DMS79 (cell line): ENCODE results near the gene MFGE8.

Experiments used
- DNase-seq: peaks from one replicate; lab custom pipeline; 2025; lab: John Stamatoyannopoulos, UW

Gene MFGE8

GRCh38 chr15:88900309-88900981, 12.7 kb downstream of the MFGE8 start:
- DNase-seq: no peak

DNA sequence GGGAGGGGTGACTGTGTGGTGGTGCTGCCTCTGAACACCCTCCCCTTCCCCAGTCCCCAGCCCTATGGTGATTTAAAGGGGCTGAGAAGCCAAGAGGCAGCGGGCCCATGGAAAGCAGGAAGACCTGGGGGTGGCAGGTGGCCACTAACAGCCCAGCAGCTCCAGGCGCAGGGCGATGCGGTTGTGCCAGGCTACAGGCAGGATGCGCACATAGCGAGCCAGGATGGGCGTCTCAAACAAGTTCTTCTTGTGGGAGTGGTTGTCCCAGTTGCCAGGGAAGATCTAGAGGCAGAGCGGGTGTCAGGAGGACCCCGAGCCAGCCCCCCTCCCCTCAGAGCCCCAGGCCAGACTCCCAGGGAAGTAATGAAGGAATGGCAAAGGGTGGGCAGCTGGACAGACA, 13.9 kb downstream of the MFGE8 start:
- DNase-seq: no peak

DNA sequence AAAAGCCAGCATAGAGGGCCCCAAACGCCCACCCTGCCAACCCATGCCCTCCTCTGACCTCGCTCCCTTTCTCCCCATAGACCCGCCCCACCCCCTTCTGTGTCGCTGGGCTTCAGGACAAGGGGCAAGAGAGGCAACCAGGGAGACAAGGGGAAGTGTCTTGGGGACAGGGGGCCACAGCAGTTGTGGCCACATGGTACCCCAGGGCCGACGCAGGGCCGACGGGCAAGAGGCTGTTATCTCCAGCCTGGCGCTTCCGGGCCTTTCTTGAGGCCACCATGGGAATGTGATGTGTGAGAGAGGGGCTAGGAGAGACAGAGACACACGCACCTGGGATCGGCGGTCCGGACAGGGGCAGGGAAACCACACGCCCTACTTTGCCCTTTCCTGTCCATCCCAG, 14.4 kb downstream of the MFGE8 start:
- no peak for DNase-seq

DNA sequence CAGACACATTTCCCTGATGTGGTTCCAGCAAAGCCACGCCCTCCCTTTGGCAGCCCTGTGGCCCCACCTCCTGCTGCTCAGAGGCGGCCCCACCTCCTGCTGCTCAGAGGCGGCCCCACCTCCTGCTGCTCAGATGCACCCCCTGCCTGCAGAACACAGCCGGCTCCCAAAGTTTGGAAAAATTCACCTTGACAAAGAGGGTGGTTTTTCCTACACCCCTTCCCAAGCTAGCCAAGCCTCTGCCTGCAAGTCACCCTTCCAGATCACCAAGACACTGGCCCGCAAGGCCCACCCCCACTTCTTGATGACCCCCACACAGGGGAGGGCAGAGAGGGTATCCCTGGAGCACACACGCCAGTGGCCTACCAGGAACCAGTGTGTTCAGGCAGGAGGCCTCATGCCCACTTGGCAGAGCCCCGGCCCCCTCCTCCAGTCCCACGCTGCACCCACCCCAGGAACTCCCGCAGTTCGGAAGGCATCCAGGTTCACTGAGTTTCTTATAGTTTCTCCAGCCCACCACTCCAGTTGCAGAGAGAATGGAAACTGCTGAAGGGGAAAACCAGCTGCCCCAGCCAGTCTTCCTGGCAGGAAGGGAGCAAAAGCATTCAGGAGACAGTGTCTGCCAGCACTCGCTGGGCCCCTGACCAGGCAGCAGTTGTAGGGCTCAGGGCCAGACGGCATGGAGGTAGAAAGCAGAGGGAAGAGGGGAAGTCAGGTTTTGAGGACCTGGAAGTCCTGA, 15.6 kb downstream of the MFGE8 start:
- no peak for DNase-seq

DNA sequence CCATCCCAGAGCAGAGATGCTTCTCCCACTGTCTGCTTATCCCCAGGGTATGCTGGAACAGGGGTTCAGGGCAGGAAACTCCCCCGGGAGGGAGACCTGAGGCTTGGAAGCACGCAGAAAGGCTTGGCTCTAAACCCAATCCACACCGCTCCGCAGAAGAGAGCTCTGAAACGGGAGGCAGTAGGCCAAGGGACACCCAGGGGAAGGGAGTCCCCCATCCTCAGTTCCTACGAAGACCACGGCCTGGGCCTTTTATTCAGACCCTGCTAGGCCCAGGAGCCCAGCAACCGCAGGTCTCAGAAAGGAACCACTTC, 16.1 kb downstream of the MFGE8 start:
- DNase-seq: no peak

DNA sequence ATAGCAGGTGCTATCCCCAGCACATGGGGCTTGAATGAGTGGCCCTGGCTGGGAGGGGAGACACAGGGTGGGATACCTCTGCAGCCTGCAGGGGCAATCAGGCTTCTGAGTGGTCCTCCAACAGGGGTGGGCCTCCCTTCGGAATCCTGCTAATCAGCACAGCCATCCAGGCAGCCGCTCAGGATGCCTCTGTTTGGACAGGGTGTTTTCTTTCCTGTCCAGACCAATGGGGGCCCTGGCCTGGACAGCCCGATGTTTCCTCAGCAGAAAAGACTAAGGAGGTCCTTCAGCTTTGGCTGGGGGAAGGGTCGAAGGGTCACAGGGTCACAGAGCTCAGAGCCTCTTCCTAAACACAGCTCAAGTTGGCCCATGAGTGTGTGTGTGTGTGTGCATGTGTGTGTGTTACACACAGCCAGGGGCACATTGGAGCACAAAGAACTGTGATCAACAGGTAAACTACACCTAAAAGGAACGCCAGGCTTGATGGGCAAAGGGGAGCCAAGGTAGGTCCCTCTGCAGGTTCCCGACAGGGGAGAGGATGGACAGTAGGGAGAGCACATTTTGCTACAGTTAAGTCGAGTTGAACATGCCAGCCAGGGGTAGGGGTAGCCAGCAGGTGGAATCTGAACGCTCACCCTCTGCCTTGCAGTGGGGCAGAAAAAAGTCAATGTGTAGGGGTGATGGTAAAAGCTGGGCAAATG, 16.7 kb downstream of the MFGE8 start:
- no peak for DNase-seq

- no peak for DNase-seq
These were observed 18.1 kb downstream of the MFGE8 start, which contains the start of gene HAPLN3 for GRCh38 chr15:88894819-88895767. HAPLN3 (minus strand) TSS chr15:88895544; CDS start chr15:88887298, 8,246 bp downstream.

DNA sequence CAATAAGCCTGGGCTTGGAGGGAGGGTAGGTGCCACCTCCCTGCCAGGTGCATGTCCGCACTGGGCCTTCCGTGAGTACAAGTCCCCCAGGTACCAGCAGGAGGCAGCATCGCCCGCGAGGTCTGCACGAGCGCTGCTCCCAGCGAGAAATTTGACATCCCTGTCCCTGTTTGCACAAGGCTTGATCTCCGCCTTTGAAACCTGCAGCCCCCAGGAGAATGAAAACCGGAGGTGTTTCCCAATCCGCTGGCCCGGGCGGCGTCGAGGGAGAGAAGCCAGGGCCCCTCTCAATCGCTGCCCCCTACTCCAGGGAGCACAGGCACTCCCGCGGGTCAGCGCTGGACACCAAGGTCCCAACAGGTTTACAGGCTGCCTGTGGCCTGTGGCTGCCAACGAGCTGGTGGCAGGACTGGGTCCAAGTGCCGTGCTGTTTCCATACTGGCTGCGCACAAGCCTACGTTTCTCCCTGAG, 18.8 kb downstream of the MFGE8 start:
- DNase-seq: no peak

DNA sequence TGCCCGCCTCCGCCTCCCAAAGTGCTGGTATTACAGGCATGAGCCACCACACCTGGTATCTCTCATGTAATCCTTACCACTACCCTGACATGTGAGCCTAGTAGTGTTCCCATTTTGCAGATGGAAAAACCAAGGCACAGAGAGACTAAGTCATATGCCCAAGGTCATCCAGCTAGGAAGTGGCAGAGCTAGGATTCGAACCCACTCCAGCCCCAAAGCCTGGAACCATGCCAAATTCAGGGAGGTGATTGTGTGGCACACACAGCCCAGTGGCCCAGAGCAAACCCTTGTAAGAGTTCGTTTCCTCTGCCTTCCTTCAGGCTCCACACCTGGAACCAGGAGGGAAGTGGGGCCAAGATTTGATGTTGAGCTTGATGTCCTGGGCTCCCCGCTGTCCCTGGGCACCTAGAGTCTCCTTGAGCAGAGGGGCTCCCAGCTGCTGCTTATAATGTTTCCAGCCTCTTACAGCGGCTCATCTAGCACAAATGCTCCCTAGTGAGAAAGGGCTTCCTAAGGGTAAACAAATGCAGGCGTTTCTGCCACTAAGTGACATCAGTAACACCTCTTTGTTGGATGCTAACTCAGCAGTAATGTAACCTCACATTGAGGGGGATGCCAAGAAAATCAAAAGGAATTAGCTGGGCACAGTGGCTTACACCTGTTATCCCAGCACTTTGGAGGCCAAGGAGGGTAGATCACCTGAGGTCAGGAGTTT, 21.5 kb downstream of the MFGE8 start:
- DNase-seq: no peak

GRCh38 chr15:88890495-88890894, 22.7 kb downstream of the MFGE8 start:
- DNase-seq: no peak

DNA sequence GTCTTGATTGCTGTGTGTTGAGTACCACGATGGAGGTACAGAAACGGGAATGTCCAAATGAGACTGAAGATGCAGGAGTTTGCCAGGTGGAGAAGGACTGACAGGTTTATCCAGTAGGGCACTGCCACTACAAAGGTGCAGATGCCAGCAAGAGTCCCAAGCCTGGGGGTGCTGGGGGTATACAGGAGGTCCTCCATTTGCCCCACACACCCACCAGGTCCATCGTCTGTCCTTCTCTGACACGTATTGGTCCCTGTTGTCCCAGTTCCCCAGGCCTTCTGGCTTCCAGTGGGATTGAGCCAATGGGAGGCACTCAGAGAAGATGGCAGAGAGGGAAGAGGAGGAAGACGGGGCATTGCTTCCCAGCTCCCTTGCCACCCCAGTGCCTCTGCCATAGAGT, 24.5 kb downstream of the MFGE8 start:
- DNase-seq: no peak

- no peak for DNase-seq
These were observed 26.1 kb downstream of the MFGE8 start for GRCh38 chr15:88887068-88887580.

GRCh38 chr15:88882785-88883184, 30.4 kb downstream of the MFGE8 start:
- no peak for DNase-seq

DNA sequence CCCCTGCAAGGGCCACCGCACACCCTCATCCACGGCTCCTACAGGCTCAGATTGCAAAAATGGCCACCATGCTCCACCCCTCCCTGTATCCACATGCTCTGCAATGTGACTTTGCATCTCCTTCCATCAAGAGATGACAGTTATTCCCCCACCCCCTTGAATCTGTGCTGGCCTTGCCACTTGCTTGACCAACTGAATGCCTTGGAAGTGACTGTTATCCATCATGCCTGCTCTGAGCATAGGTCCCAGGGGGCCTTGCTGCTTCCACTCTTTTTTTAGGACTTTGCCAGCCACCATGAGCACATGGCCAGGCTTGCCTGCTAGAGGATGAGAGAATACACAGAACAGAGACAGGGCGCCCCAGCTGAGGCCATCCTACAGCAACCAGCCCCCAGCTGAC, 31.4 kb downstream of the MFGE8 start:
- no peak for DNase-seq

GRCh38 chr15:88880944-88881740, 32.0 kb downstream of the MFGE8 start:
- no peak for DNase-seq

DNA sequence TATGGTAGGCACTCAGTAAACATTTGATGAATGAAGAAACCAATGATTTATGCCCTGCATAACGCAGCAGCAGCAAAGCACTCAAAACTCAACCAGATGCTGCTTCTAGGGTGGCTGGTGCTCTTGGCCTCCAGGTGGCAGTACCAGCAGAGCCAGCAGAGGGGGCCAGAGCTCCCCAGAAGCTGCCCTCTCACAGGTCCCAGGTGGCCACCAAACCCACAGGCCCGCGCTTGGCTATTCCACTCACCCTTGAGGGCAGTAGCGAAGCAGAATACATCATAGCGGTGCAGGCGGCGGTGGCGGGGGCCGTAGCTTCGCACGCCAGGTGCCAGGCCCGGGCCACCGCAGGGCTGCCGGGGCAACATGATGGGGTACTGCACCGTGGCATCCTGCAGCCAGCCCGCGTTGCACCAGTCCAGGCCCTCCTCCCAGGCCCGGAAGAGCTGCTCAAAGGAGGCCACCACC, 34.4 kb downstream of the MFGE8 start:
- DNase-seq: no peak

DNA sequence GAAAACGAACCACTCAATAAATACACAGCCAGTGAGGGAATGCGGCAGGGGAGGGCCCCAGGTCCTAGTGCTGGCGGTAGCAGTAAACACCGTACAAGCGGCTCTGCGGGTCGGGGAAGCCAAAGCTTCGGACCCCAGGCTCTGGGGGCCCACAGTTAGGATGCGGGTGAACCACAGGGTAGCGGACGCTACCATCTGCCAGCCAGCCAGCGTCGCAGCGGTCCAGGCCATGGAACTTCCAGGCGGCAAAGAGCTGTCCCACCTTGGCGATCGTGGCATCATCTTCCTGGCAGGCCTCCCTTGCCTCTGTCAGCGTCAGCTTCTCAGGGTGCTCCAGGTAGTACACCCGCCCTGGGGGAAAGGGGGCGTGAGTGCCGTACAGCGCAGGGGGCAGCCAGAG, 35.3 kb downstream of the MFGE8 start:
- no peak for DNase-seq

GRCh38 chr15:88877415-88877814, 35.8 kb downstream of the MFGE8 start:
- DNase-seq: no peak

- DNase-seq: no peak
These were observed 36.6 kb downstream of the MFGE8 start for GRCh38 chr15:88876573-88876972.

DNA sequence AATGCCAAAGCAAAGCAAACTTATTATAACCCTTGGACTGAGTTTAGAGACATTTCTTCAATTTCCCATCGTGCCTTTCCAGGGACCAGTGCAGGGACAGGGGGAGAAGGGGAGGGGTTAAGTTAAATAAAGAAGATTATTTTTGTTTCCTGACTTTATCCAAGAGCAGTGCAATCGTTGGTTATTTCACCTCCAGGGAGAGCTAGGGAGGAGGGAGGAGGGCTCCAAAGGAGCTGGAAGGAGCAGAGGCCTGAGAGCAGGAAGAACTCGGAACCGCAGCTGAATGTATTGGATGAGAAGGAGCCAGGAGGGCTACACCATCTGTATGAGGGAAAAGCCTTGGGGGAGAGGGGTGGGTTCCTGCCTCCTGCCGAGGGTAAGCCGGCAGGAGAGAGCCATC, 38.5 kb downstream of the MFGE8 start:
- no peak for DNase-seq
